ENCODE data around the gene SPDYC.
"Not testable (repeated sequence)": the region's sequence is repeated elsewhere in the genome, so short reads cannot be mapped to it uniquely, and the experiment has no call there.

The SPDYC gene

GRCh38 chr11:65133724-65134123 lies 36.3 kb upstream of the SPDYC start:
- DNase-seq: peak in 1 of 58 donors; percentile 17

- peak; percentile 71 to 95 (median 87) for DNase-seq
Observed at GRCh38 chr11:65134240-65134951, 35.6 kb upstream of the SPDYC start, which contains the start of gene SYVN1. SYVN1 (minus strand) TSS chr11:65134519; CDS start chr11:65133601, 918 bp downstream.

- DNase-seq: peak in 57 of 58 donors; percentile 54 to 93 (median 84)
Observed at GRCh38 chr11:65134952-65135632, 34.9 kb upstream of the SPDYC start.

GRCh38 chr11:65135633-65136145 lies 34.3 kb upstream of the SPDYC start:
- no peak for DNase-seq

- DNase-seq: no peak
Observed at GRCh38 chr11:65136515-65137096, 33.4 kb upstream of the SPDYC start.

GRCh38 chr11:65141896-65142494 lies 28.0 kb upstream of the SPDYC start:
- no peak for DNase-seq

GRCh38 chr11:65147352-65148075 lies 22.5 kb upstream of the SPDYC start:
- DNase-seq: no peak

- DNase-seq: no peak
Observed at GRCh38 chr11:65148657-65149056, 21.4 kb upstream of the SPDYC start.

- not testable (repeated sequence) for DNase-seq
Observed at GRCh38 chr11:65150131-65150508, 19.9 kb upstream of the SPDYC start.

GRCh38 chr11:65150509-65151299 lies 19.3 kb upstream of the SPDYC start:
- peak in 49 of 58 donors; percentile 6 to 84 (median 42) for DNase-seq

- no peak for DNase-seq
Observed at GRCh38 chr11:65151331-65151899, 18.6 kb upstream of the SPDYC start.

- no peak for DNase-seq
Observed at GRCh38 chr11:65152122-65152521, 17.9 kb upstream of the SPDYC start.

- DNase-seq: no peak
Observed at GRCh38 chr11:65156256-65156655, 13.8 kb upstream of the SPDYC start.

- no peak for DNase-seq
Observed at GRCh38 chr11:65156926-65157325, 13.1 kb upstream of the SPDYC start.

GRCh38 chr11:65157336-65157735 lies 12.7 kb upstream of the SPDYC start:
- no peak for DNase-seq

- DNase-seq: no peak
Observed at GRCh38 chr11:65159012-65159411, 11.0 kb upstream of the SPDYC start.

GRCh38 chr11:65160643-65161042 lies 9.4 kb upstream of the SPDYC start:
- no peak for DNase-seq

GRCh38 chr11:65163684-65164083 lies 6.3 kb upstream of the SPDYC start:
- no peak for DNase-seq

- DNase-seq: no peak
Observed at GRCh38 chr11:65165410-65166317, 4.4 kb upstream of the SPDYC start.
